ENCODE measurements around the gene BTBD16. TPM values are rescaled to one million over a fixed set of nuclear protein-coding genes. Genes with fewer than 3 reads are reported as not detected.

BTBD16 gene
- total RNA-seq, 1 experiment from 2014 or later = not detected

GRCh38 chr10:122321960-122322359, 50.9 kb downstream of the BTBD16 start:
- no peak overlapping the region for H2AK5ac ChIP-seq (ENCODE audit: insufficient read length, low read length)
- no peak for DNase-seq

More at GRCh38 chr10:122321960-122322359, 50.9 kb downstream of the BTBD16 start:
- Mint-ChIP-seq H3K9me3 (peaks cover 8 to 12% of the 10 kb centered on the region in 2 experiments; a peak in 4 of 5 replicates), H3K4me3 (no peak overlapping the region; a peak in 1 of 5 replicates), H3K27ac (no peak overlapping the region), H3K4me1 (peaks cover 6 to 7% of the 10 kb centered on the region in 2 experiments; a peak in 3 of 4 replicates), H3K27me3 (ENCODE audit: low read depth) (no peaks in the 10 kb centered on the region; the same call in none of the 2 replicates), H3K36me3 (ENCODE audit: insufficient read depth in 1 of 3, low read depth in 3 of 3) (peaks cover 1 to 14% (median 2%) of the 10 kb centered on the region in 3 experiments; a peak in 4 of 7 replicates)
- H2BK12ac ChIP-seq (ENCODE audit: insufficient read length, low read depth, low read length) = no peak overlapping the region
- H3K9ac ChIP-seq (ENCODE audit: extremely low read depth, insufficient read length, low read length) = no peak overlapping the region
- H3K27ac ChIP-seq (ENCODE audit: insufficient read length, low read depth, low read length) = no peak overlapping the region
- no peaks in the 10 kb centered on the region for H3K9me3 ChIP-seq (ENCODE audit: control insufficient read depth, low read depth, low read length)
- no peaks in the 10 kb centered on the region for H3K4me1 ChIP-seq (ENCODE audit: insufficient read depth, low read length)
- H4K8ac ChIP-seq (replicated peaks; ENCODE audit: insufficient read length, low read depth, low read length) = no peak overlapping the region
- H3K23me2 ChIP-seq (ENCODE audit: insufficient read length, low read depth, low read length, poor library complexity, severe bottlenecking) = no peaks in the 10 kb centered on the region
- WGBS (ENCODE audit: extremely low coverage, insufficient read length, low lambda C conversion rate) = no CpG with 5 or more reads among the region's 4 CpGs
- no peaks in the 10 kb centered on the region for H3K79me2 ChIP-seq (ENCODE audit: insufficient read depth, low read length)
- no peaks in the 10 kb centered on the region; the same call in 1 of the 2 replicates for H3K27me3 ChIP-seq (ENCODE audit: insufficient read depth, low read length)
- H2BK120ac ChIP-seq (ENCODE audit: low read depth, low read length, poor library complexity, severe bottlenecking) = no peak overlapping the region
- no peak overlapping the region for H4K5ac ChIP-seq (ENCODE audit: insufficient read length, low read depth, low read length)
- no peak overlapping the region for H3K14ac ChIP-seq (ENCODE audit: insufficient read depth, low read length)
- no peak overlapping the region for H3K23ac ChIP-seq (ENCODE audit: insufficient read length, low read depth, low read length)
- H3T11ph ChIP-seq (ENCODE audit: low read length) = no peak overlapping the region
- TF ChIP-seq, protein P1, sequence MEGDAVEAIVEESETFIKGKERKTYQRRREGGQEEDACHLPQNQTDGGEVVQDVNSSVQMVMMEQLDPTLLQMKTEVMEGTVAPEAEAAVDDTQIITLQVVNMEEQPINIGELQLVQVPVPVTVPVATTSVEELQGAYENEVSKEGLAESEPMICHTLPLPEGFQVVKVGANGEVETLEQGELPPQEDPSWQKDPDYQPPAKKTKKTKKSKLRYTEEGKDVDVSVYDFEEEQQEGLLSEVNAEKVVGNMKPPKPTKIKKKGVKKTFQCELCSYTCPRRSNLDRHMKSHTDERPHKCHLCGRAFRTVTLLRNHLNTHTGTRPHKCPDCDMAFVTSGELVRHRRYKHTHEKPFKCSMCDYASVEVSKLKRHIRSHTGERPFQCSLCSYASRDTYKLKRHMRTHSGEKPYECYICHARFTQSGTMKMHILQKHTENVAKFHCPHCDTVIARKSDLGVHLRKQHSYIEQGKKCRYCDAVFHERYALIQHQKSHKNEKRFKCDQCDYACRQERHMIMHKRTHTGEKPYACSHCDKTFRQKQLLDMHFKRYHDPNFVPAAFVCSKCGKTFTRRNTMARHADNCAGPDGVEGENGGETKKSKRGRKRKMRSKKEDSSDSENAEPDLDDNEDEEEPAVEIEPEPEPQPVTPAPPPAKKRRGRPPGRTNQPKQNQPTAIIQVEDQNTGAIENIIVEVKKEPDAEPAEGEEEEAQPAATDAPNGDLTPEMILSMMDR (conservative IDR thresholded peaks at IDR 0.05) = no peak
- H3K56ac ChIP-seq (ENCODE audit: insufficient read length, low read depth, low read length) = no peak overlapping the region
- H4K20me1 ChIP-seq (ENCODE audit: control insufficient read depth, insufficient read depth, insufficient read length) = no peaks in the 10 kb centered on the region
- H2AFZ ChIP-seq (ENCODE audit: low read length) = no peak overlapping the region
- no peak overlapping the region for H2BK15ac ChIP-seq (ENCODE audit: low read depth, low read length)
- H4K91ac ChIP-seq (ENCODE audit: insufficient read length, low read depth, low read length) = no peak overlapping the region
- no peaks in the 10 kb centered on the region for H3K79me1 ChIP-seq (ENCODE audit: insufficient read depth, low read depth, low read length, poor library complexity, severe bottlenecking)
- H3K4me2 ChIP-seq (ENCODE audit: insufficient read depth, insufficient read length, low read length) = no peak overlapping the region
- H3K4ac ChIP-seq (ENCODE audit: low read depth, low read length) = no peak overlapping the region
- no peak overlapping the region for H3K18ac ChIP-seq (ENCODE audit: insufficient read length, low read depth, low read length)
- H2BK20ac ChIP-seq (ENCODE audit: low read depth, low read length, poor library complexity, severe bottlenecking) = no peak overlapping the region
- no peak overlapping the region for H2BK5ac ChIP-seq (ENCODE audit: insufficient read length, low read length)
